ENCODE results near the gene FAM72B.
"Not testable (repeated sequence)": the region's sequence is repeated elsewhere in the genome, so short reads cannot be mapped to it uniquely, and the experiment has no call there.

FAM72B gene

DNA sequence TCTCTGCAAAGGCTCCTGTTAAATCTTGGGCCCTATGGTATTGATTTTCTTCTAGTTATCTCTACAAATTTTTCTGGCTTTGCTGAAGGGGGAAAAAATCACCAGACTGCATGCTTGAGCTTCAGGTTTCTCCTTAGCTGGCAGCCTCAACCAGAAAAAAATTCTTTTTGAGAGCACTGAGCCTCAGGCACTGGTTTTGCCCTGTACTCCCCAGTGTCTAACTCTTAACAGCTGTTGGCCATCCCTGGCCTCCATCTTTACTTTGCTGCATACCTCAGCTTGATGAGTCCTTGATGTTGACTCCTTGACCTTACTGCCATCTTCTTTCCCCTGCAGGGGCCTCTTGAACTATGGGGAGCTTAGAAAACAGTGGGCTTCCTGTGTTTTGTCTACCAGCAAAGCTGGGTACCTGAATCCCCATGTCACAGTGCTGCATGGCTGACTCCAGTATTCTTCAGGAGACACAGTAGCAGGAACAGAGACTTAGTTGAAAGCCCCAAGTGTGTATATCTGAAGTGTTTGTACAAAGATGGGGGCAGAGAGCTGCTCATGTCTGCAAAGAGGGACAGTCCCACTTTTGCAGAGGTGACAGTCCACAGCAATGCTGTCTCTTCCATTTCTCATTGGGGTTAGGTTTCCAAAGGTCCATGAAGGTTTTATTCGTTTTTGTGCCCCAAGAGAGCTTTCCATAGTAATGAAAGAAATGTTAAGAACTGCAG, 31.7 kb upstream of the FAM72B start:
- H3K27me3 ChIP-seq (ENCODE audit: insufficient read depth, low read depth); H3K27ac ChIP-seq; H3K4me1 ChIP-seq (ENCODE audit: low read depth, poor library complexity, severe bottlenecking); H3K4me3 ChIP-seq (IDR thresholded peaks at IDR 0.05; ENCODE audit: insufficient read depth, low read depth, low read length); H3K36me3 ChIP-seq (ENCODE audit: insufficient read depth); H3K9ac ChIP-seq; H4K20me1 ChIP-seq (ENCODE audit: insufficient read depth); H3K79me2 ChIP-seq (ENCODE audit: insufficient read depth, low read depth); H3K4me2 ChIP-seq; H2AFZ ChIP-seq (ENCODE audit: low read depth): not testable (repeated sequence)

DNA sequence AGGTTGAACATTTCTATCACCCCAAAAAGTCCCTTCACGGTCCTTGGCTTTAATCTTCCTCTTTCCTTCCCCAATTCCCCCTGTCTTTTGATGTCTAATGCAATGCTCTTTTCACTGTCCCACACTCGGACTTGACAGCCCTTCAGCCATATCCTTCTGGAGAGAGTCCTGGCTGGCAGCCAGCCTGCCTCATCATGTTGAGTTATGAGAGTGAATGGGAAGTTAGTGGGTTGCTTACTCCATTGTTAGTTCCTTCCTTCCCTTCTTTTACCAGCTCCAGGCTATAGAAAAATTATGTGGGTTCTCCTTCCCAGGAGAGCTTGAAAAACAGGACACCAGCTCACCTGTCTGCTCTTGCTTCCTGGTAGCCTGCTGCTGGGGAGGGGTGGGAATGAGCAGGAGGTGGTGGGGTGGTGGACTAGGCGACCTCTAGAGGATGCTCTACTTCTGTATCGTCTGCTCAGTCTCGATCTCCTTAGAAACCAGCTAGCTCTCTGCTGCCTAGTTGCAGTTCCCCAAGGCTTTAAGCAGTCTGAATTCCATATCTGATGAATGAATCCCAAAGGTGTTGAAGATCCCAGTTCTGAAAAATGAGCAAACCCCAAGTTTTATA, 30.5 kb upstream of the FAM72B start:
- H3K9ac ChIP-seq; H3K4me3 ChIP-seq (IDR thresholded peaks at IDR 0.05; ENCODE audit: insufficient read depth, low read depth, low read length); H3K4me2 ChIP-seq; H3K36me3 ChIP-seq (ENCODE audit: insufficient read depth); H3K27me3 ChIP-seq (ENCODE audit: insufficient read depth, low read depth); H3K79me2 ChIP-seq (ENCODE audit: insufficient read depth, low read depth); H3K27ac ChIP-seq; H2AFZ ChIP-seq (ENCODE audit: low read depth); H3K4me1 ChIP-seq (ENCODE audit: low read depth, poor library complexity, severe bottlenecking); H4K20me1 ChIP-seq (ENCODE audit: insufficient read depth): not testable (repeated sequence)

DNA sequence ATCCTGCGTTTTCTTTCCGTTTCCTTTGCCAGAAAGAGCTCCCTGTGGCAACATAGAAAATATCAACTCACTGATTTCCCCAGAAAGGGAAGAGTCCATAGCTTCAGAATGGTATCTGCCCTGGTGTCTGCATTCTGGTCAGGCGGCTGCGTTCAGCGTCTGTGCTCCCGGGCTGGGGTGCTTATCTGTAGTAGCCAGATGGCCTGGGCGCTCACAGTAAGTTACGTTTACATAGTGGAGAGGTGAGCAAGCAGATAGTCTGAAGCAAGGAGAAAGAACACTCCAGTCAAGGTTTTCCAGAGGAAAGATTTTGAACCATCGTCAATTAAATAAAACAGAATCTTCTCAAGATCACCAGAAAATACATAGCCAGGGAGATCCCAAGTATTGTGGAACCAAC, 29.4 kb upstream of the FAM72B start:
- H3K4me2 ChIP-seq; H3K4me1 ChIP-seq (ENCODE audit: low read depth, poor library complexity, severe bottlenecking); H3K27ac ChIP-seq; H3K9ac ChIP-seq; H3K27me3 ChIP-seq (ENCODE audit: insufficient read depth, low read depth); H4K20me1 ChIP-seq (ENCODE audit: insufficient read depth); H3K36me3 ChIP-seq (ENCODE audit: insufficient read depth); H3K4me3 ChIP-seq (IDR thresholded peaks at IDR 0.05; ENCODE audit: insufficient read depth, low read depth, low read length); H3K79me2 ChIP-seq (ENCODE audit: insufficient read depth, low read depth); H2AFZ ChIP-seq (ENCODE audit: low read depth): not testable (repeated sequence)

DNA sequence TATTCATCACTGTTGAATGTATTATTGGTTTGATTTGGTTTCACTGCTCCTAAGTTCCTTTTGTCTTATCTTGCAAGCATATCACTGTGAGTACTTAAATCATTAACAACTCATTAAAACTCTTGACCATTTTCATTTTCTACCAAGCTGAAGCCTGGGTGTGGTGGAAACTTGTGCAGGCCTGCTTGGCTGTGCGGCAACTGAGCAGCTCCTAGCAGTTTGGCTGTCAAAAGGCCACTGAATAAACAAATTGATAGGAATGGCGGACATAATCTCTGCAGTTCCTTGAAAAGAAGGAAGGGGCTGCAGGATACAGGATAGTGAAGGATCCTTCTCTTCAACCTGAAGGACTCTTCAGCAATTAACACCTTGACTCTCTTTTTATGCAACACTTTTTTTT, 26.6 kb upstream of the FAM72B start:
- not testable (repeated sequence) for H3K4me3 ChIP-seq (IDR thresholded peaks at IDR 0.05; ENCODE audit: insufficient read depth, low read depth, low read length); H3K27ac ChIP-seq

DNA sequence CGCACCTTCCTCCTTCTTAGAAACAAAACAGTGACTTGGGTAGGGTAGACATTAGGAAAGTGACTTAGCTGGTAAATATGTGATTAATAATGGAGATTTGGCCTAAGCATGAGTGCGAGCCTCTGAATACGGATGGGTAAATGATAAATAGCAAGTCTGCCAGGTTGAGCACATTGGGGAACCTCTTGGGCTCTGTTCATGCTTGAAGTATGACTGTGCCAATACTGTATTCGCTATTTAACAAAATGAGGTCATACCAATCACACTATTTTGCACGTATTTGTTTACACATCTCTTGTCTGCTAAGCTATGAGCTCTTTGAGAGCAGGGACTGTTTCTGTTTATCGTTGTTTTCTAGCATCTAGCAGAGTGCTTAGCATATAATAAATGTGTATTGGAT, 24.2 kb upstream of the FAM72B start:
- H3K9ac ChIP-seq; H3K36me3 ChIP-seq (ENCODE audit: insufficient read depth); H3K27me3 ChIP-seq (ENCODE audit: insufficient read depth, low read depth); H3K79me2 ChIP-seq (ENCODE audit: insufficient read depth, low read depth); H3K4me3 ChIP-seq (IDR thresholded peaks at IDR 0.05; ENCODE audit: insufficient read depth, low read depth, low read length); H3K27ac ChIP-seq; H4K20me1 ChIP-seq (ENCODE audit: insufficient read depth); H3K4me1 ChIP-seq (ENCODE audit: low read depth, poor library complexity, severe bottlenecking); H3K4me2 ChIP-seq; H2AFZ ChIP-seq (ENCODE audit: low read depth): not testable (repeated sequence)

More for the DNA sequence above, 26.6 kb upstream of the FAM72B start:
- H4K20me1 ChIP-seq (ENCODE audit: insufficient read depth); H3K4me2 ChIP-seq; H3K27me3 ChIP-seq (ENCODE audit: insufficient read depth, low read depth); H3K9ac ChIP-seq; H3K36me3 ChIP-seq (ENCODE audit: insufficient read depth); H3K79me2 ChIP-seq (ENCODE audit: insufficient read depth, low read depth); H3K4me1 ChIP-seq (ENCODE audit: low read depth, poor library complexity, severe bottlenecking); H2AFZ ChIP-seq (ENCODE audit: low read depth): not testable (repeated sequence)

DNA sequence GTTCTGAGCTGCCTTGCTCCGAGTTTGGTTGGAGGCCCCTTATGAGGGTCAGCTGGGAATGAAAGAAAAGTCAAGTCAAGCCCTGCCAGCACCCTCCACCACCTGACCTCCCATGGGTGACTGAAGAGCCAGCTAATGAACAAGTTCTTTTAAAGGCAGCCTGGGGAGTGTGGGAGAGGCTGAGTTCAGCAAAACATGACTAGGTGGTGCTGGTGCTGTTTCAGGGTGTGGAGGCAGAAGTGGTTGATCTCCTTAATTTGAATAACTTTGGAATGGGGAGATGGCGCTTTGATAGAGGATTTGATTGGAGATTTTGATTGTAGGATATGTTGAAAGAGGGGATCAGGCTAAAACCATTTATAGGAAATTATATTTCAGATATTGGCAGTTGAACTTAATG, 23.2 kb upstream of the FAM72B start:
- H2AFZ ChIP-seq (ENCODE audit: low read depth); H3K4me2 ChIP-seq; H3K4me3 ChIP-seq (IDR thresholded peaks at IDR 0.05; ENCODE audit: insufficient read depth, low read depth, low read length); H4K20me1 ChIP-seq (ENCODE audit: insufficient read depth); H3K4me1 ChIP-seq (ENCODE audit: low read depth, poor library complexity, severe bottlenecking); H3K79me2 ChIP-seq (ENCODE audit: insufficient read depth, low read depth); H3K36me3 ChIP-seq (ENCODE audit: insufficient read depth); H3K27me3 ChIP-seq (ENCODE audit: insufficient read depth, low read depth); H3K27ac ChIP-seq; H3K9ac ChIP-seq: not testable (repeated sequence)

DNA sequence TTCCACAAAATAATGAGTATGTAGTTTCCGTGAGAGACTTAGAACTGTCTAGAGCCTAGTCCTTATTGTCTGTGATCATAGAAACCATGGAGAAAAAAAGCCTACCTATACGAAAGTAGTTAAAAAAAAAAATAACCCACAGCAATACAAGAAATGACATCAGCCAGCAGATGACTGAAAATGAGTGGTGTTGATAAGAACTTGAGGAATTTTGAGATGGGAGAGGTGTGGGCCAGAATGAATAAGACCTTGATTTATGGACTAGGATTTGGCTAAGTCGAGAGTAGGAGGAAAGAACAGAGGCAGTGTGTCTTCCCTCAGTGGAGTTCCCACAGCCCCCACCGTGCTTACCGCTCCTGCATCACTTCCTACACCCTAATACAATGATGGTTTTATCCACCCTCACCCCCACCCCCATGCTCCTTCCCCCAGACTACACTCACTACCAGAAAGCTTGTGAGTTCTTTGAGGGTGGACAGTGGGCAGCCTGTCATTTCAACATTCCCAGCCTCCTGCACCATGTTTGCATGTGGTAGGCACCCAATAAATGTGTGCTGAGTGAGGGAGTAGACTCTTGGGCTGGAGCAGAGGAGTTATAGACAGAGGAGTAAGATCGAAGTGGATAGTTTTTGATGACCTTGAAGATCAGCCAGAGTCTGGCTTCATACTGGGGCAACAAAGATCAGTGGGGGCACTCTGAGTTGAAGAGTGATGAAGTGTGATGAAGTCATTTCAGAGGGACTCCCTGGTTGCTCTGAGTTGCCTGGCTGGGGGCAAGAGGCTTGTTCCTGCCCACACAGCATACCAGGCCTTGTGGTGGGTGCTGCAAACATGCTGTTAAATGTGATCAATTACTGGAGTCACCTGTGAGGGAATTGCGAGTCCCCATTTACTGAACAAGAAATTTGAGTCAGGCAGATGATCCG, 21.9 kb upstream of the FAM72B start:
- not testable (repeated sequence) for H3K79me2 ChIP-seq (ENCODE audit: insufficient read depth, low read depth); H3K36me3 ChIP-seq (ENCODE audit: insufficient read depth); H3K4me3 ChIP-seq (IDR thresholded peaks at IDR 0.05; ENCODE audit: insufficient read depth, low read depth, low read length); H3K9ac ChIP-seq; H2AFZ ChIP-seq (ENCODE audit: low read depth); H3K27me3 ChIP-seq (ENCODE audit: insufficient read depth, low read depth); H3K4me2 ChIP-seq; H3K4me1 ChIP-seq (ENCODE audit: low read depth, poor library complexity, severe bottlenecking); H4K20me1 ChIP-seq (ENCODE audit: insufficient read depth); H3K27ac ChIP-seq

DNA sequence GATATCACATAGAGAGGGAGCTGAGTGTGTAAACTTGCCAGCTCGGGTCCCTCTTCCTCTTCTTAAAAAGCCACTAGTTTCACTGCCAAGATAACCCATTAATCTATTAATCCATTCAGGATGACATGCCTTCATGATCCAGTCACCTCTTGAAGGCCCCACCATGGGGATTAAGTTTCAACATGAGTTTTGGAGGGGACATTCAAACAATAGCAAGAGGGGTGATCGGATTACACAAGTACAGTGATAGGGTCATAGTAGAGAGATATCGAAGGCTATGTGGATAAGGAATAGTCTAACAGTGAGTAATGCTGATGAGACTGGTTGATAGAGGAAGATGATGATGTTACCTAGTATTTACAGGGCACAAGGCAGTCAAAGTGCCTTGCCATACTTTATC, 18.8 kb upstream of the FAM72B start:
- not testable (repeated sequence) for H3K27ac ChIP-seq; H4K20me1 ChIP-seq (ENCODE audit: insufficient read depth); H3K4me3 ChIP-seq (IDR thresholded peaks at IDR 0.05; ENCODE audit: insufficient read depth, low read depth, low read length); H3K4me1 ChIP-seq (ENCODE audit: low read depth, poor library complexity, severe bottlenecking); H2AFZ ChIP-seq (ENCODE audit: low read depth); H3K27me3 ChIP-seq (ENCODE audit: insufficient read depth, low read depth); H3K9ac ChIP-seq; H3K36me3 ChIP-seq (ENCODE audit: insufficient read depth); H3K79me2 ChIP-seq (ENCODE audit: insufficient read depth, low read depth); H3K4me2 ChIP-seq

DNA sequence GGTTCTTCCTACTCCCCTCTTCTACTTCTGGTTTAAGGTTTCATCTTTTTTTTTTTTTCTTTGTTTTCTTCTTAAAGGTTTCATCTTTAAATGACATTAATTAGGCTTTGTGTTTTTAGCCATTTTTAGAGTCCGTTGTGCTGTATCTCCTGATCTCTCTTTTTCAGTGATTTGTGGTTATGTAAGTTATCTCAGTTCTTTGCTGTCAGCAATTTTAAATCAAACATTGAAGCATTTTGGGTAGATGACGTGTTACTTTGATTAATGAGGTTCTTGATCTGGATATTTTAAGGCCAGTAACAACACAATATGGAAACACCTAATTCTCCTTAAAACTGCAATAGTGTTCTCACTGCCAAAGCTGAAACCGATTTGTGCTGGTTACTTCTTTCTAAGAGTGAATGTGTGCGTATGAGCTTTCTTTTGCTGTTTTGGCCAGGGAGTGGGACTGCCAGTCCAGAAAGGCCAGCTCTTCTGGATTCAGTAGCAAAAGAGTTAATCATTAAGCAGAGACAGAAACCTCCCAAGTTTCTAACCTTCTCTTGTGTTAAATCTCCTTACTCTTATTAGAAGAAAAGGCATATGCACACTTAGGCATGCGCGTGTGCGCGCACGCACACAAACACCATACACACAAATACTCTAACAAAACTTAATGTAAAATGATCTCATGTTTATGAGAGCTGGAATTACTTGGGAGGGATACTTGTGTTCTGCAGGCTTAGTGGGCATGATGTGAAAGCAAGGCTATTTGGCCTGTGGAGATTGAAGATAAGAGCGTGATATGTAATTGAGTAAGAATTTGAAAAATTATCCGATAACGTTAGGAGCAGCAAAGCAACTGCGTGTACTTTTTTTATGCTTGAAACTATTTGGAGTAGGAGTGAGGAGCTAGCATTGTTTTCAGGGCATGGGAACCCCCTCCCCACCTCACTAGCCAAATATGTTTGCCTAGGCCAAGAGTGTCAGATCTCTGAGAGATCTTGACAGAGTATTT, 17.1 kb upstream of the FAM72B start:
- not testable (repeated sequence) for H3K36me3 ChIP-seq (ENCODE audit: insufficient read depth); H3K4me2 ChIP-seq; H4K20me1 ChIP-seq (ENCODE audit: insufficient read depth); H3K27me3 ChIP-seq (ENCODE audit: insufficient read depth, low read depth); H3K4me3 ChIP-seq (IDR thresholded peaks at IDR 0.05; ENCODE audit: insufficient read depth, low read depth, low read length); H3K79me2 ChIP-seq (ENCODE audit: insufficient read depth, low read depth); H2AFZ ChIP-seq (ENCODE audit: low read depth); H3K27ac ChIP-seq; H3K4me1 ChIP-seq (ENCODE audit: low read depth, poor library complexity, severe bottlenecking); H3K9ac ChIP-seq
